Dermis microvascular lymphatic vessel endothelial cell (primary cell): ENCODE measurements around the gene SYTL2. TPM values are rescaled to one million over a fixed set of nuclear protein-coding genes. Genes with fewer than 3 reads are reported as not detected.

Experiments
- DNase-seq, 2 donors: peaks; one replicate each; pipeline versions ENCODE4 v3.0.0 to v3.0.0-alpha.2; 2010; ENCODE audit warnings: low read depth in 2 of 2
- total RNA-seq: library from RNA; depleted of rRNA; stranded (reverse); fragments of >200 nt; gene quantifications from 2 replicates; pipeline ENCODE4 v1.2.1, GENCODE V29; 2014

Gene SYTL2
- total RNA-seq, 1 donor from 2014 or later: under 0.01 TPM

- DNase-seq: no peak
These were observed 51.0 kb downstream of the SYTL2 start for GRCh38 chr11:85759915-85760314.

- no peak for DNase-seq
These were observed 52.4 kb downstream of the SYTL2 start for GRCh38 chr11:85758480-85759039.

- no peak for DNase-seq
These were observed 52.9 kb downstream of the SYTL2 start for GRCh38 chr11:85758026-85758425.

GRCh38 chr11:85756401-85757200 lies 54.3 kb downstream of the SYTL2 start:
- no peak for DNase-seq

- DNase-seq: no peak
These were observed 55.2 kb downstream of the SYTL2 start for GRCh38 chr11:85755701-85756100.

GRCh38 chr11:85755285-85755684 lies 55.7 kb downstream of the SYTL2 start:
- no peak for DNase-seq

GRCh38 chr11:85752890-85753581 lies 57.9 kb downstream of the SYTL2 start:
- DNase-seq: peak; percentile 0 to 10

- DNase-seq: no peak
These were observed 58.6 kb downstream of the SYTL2 start for GRCh38 chr11:85752201-85752889.

- no peak for DNase-seq
These were observed 59.2 kb downstream of the SYTL2 start for GRCh38 chr11:85751724-85752123.

- no peak for DNase-seq
These were observed 60.3 kb downstream of the SYTL2 start for GRCh38 chr11:85750646-85751045.

GRCh38 chr11:85749884-85750283 lies 61.1 kb downstream of the SYTL2 start:
- DNase-seq: no peak

- no peak for DNase-seq
These were observed 61.6 kb downstream of the SYTL2 start for GRCh38 chr11:85749287-85749834.

GRCh38 chr11:85748455-85748891 lies 62.5 kb downstream of the SYTL2 start:
- no peak for DNase-seq

- no peak for DNase-seq
These were observed 64.3 kb downstream of the SYTL2 start for GRCh38 chr11:85746670-85747069.

- no peak for DNase-seq
These were observed 65.3 kb downstream of the SYTL2 start for GRCh38 chr11:85745626-85746025.

- no peak for DNase-seq
These were observed 68.1 kb downstream of the SYTL2 start for GRCh38 chr11:85742873-85743275.

GRCh38 chr11:85742348-85742747 lies 68.6 kb downstream of the SYTL2 start:
- DNase-seq: no peak

GRCh38 chr11:85740481-85741400 lies 70.2 kb downstream of the SYTL2 start:
- DNase-seq: no peak

GRCh38 chr11:85737738-85738137 lies 73.2 kb downstream of the SYTL2 start:
- DNase-seq: no peak

GRCh38 chr11:85735876-85736460 lies 75.0 kb downstream of the SYTL2 start:
- DNase-seq: peak in 1 of 2 donors; percentile 33
